HG03354 (cell line): ENCODE data around the gene OR6X1.
"Not testable (repeated sequence)": the region's sequence is repeated elsewhere in the genome, so short reads cannot be mapped to it uniquely, and the experiment has no call there.

Source experiments
- ATAC-seq: cut with Tn5 transposase; IDR thresholded peaks from one replicate; pipeline ENCODE4 v1.9.1; 2021; ENCODE audit warnings: mild to moderate bottlenecking; ENCODE audit not compliant: unreplicated experiment, poor library complexity, severe bottlenecking

The OR6X1 gene

DNA sequence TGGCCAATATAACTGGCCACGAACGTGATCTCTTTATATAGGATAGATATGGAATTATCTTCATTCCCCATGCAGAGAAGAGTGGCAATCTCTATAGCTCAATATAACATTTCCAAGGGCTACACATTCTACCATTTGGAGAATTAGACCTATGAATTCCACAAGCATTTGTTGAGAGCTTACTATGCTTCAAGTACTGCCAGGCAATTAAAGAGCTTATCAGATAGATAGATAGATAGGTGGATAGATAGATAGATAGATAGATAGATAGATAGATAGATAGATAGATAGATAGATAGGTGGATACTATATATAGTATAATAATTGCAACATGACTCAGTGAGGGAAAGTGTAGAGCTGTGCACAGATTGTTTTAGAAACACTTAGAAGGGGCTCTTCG is 1.5 kb upstream of the OR6X1 start:
- no peak for ATAC-seq

DNA sequence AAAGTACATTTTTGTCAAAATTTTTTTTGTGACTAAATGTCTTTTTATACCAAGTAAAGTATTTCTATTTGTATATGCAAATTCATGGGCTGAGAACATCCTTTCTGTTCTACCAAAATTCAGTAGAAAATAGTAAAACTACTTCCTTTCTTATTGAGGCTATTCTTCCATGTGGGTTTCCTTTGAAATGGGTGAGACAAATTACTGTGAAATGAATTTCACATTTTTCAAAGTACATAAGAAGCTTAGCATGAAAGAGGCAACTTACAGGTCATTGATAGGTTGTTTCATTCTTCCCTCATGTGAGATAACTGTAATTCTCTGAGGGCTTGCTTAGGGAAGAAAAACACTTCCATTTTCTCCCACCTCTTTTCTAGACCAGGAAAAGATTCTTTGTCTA is 1.0 kb upstream of the OR6X1 start:
- no peak for ATAC-seq

DNA sequence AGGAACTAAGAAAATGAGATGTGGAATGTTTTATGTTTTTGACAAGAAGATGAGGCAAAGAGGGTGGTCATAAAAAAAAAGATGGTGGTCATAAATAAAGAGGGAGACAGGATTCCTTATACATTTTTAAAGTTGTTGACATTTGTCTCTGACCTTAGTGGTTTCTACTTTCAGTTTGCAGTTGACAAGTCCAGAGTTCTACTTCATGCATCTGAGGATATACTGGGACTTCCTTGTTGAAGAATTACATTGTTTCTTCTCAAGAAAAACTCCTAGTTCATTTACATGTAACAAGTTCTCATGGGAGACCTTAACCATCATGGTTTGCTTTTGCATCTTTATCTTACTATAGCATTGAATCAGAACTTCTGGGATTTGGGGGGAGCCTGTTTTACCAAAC is 1.2 kb downstream of the OR6X1 start:
- no peak for ATAC-seq

DNA sequence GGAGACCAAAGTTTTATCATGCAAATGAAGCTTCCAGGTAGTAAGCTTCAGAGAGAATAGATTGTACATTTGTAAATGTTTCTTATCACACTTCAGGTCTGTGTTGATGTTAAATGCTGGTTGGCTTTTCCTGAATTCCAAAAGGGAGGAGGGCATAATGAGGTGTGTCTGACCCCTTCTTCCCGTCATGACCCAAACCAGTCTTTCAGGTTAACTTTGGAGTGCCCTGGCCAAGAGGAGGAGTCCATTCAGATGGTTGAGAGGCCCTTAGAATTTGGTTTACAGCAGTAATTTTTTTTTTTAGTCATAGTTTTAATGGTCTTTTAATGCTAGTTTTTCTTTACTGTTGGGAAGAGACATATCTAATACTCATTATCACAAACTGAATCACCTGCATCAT is 2.5 kb downstream of the OR6X1 start:
- ATAC-seq, result no peak

DNA sequence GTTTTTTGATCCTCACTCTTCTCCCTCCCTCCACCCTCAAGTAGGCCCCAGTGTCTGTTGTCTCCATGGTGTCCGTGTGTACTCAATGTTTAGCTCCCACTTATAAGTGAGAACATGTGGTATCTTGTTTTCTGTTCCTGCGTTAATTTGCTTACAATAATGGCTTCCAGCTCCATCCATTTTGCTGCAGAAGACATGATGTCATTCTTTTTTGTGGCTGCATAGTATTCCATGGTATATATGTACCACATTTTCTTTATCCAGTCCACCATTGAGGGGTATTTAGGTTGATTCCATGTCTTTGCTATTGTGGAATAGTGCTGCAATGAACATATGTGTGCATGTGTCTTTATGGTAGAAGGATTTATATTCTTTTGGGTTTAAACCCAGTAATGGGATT is 6.0 kb downstream of the OR6X1 start:
- ATAC-seq, result not testable (repeated sequence)

DNA sequence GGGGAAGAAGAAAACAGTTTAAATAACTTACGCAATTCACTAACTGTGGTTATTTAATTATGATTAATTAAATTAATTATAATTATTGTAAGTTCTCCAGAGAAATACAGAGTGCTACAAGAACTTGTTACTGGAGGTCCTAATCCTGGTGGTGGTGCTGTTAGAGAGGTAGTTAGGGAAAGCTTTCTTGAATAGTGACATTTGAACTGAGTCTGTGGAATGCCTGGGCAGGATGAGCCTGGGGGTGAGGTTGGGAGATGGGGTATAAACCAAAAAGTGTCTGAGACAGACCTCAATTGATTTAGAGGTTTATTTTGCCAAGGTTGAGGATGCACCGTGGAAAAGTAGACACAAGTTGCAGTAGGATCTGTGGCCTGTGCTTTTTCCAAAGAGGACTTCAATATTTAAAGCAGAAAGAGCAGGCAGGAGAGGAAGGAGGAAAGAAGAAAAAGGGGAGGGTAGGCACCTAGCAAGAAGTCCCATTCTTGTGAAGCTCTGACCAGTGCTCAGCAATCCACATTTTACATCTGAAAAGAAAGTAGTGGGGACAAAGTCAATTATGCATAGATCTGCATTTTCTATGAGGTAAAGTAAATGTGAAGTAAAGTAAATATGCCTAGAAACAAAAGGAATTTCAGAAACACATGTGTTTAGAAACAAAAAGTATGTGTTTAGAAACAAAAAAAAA is 8.4 kb downstream of the OR6X1 start:
- no peak for ATAC-seq

DNA sequence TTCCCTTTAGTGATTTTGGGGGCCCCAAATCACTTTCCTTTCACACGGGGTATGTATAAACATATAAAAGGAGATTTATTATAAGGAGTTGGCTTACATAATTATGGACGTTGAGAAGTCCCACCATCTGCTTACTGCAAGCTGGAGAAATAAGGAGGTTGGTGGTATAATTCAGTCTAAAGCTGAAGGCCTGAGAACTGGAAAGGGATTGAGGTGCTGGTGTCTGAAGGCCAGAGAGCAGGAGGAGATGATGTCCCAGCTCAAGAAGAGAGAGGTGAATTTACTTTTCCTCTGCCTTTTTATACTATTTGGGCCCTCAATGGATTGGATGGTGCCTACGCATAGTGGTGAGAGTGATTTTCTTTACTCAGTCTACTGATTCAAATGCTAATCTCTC is 11.6 kb downstream of the OR6X1 start:
- ATAC-seq, result no peak

DNA sequence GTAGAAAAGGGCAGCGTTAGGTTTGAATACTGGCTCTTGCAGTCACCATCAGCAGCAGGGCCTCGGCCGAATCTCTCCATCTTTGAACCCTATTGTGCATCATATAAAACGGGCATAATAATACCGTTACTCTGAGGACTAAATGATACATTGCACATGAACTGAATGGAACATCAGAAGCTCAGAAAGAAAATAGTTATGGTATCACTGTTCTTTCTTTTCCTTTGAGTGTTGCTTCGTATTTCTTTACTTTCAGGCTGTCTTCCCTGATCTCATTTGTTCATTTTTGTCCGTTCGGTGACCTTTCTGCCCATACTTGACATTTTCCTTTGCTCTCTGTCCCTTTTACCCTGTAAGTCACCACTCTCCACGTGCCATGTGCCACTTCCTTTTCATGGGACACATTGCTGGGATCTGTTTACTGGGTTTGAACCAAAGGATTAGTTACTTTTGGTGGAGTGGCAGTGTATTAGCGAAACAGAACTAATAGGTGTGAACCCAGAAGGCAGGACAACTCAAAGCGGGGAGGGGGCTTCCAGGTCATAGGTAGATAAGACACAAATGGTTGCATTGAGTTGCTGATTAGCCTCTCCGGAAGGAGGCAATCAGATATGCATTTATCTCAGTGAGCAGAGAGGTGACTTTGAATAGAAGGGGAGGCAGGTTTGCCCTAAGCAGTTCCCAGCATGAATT is 12.1 kb downstream of the OR6X1 start:
- peak; percentile 4 for ATAC-seq

DNA sequence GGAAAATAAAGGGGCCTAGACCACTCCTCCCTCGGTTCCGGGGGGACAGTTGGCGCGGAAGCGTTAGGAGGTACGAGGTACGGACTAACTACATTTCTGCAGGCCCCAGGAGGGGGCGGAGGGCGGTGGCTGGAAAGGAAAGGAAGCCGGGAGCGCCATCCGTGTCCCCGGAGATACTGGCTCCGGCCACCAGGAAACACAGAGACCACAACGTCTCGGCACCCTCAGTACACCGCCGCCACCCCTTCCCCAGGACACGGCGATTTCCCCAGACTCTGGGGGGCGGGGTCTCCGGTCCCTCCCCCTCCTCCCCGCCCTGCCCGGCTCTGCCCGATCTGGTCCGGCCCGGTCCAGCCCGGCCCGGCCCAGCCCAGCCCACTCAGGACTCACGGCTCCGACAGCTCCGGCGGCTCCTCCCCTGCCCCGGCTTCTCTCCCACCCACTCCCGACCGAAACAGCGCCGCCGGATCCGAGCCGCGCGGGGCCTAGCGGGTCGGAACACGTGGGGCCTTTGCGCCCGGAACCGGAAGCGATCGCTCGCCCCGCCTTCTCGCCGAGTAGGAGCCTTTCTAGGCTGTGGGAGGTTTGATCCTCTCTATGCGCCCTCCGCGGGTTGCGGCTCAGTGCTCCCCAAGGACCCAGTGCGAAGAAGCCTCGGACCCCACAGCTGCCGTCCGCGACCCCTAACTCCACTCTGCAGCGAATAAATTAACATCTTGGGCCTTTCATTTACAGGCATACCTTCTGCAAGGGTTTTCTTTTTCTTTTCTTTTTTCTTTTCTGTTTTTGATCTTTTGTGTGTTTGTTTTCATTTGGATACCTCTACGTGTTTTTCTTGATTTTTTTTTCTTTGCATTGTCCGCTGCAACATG is 12.9 kb downstream of the OR6X1 start, which contains the start of gene ZNF202:
TSS of gene ZNF202 (minus strand) at position 502 of the 872 bp plus-strand sequence. CDS start 10,772 bp downstream, outside the sequence.
- ATAC-seq, result peak; percentile 99

DNA sequence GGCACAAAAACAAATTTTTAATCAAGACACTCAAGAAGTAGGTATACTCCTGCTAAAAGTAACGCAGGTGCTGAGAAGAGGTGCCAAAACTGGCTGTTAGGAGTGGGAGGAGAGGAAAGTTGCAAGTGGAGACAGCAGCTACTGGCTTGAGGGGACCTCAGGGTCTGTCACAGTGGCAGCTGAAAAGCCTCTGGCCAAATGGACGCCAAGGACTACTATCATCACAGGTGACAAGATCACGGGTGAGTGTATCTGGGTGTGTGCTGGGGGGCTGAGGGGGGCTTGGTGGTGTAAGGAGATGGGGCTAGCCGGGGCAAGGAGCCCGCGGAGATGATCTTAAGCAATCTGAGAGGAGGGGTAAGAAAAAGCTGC is 13.5 kb downstream of the OR6X1 start:
- ATAC-seq, result peak; percentile 3

DNA sequence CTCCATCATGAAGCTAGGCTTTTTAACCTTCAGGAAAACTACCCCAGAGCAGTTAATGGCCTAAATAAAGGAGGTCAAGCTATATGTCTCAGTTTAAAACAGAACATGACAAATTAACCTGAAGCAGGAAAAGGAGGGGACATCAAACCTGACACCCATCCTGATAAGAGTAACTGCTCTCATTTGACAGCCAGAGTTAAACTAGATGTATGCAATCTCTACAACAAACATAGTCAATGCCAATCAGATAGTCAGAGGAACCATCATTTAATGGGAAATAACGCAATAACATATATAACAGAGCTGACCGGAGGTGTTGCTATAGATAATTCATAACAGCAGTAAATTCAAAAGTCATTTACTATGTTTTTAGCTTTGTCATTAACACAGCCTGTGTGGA is 15.9 kb downstream of the OR6X1 start:
- ATAC-seq, result no peak

DNA sequence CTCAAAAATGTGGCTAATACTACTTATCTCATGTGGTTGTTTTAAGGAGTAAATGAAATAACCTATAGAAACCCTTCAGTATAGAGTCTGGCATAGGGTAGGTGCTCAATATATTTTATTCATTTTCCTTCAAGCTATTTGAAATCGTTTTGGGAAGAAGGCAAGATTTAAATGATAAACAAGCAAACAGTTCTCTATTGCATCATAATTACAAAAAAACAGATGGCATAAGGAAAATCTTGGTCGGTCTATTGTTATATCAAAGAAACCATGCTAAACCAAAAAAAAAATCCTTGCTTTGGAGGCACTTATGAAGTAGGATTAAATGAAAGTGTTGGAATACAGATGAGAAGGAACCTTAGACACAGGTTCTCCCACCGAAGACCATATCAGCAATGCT is 17.5 kb downstream of the OR6X1 start:
- no peak for ATAC-seq

DNA sequence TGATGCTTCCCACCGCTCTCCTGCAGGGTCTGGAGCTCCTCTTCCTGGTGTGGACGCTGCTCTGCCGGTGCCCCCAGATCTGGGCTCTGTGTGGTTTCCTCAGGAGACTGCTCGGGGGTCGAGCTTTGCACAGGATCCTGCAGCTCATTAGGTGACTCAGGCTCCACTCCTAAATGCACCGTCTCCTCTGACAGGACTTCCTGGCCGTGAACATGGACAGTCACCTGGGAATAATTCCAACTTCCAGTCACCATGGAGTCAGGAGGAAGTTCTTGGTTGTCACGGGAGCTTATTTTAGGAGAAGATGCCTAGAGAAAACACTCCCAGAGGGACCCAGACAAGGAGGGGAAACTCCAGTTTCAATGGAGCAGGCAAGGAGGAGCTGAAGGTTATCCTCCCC is 24.7 kb downstream of the OR6X1 start:
- ATAC-seq, result no peak

DNA sequence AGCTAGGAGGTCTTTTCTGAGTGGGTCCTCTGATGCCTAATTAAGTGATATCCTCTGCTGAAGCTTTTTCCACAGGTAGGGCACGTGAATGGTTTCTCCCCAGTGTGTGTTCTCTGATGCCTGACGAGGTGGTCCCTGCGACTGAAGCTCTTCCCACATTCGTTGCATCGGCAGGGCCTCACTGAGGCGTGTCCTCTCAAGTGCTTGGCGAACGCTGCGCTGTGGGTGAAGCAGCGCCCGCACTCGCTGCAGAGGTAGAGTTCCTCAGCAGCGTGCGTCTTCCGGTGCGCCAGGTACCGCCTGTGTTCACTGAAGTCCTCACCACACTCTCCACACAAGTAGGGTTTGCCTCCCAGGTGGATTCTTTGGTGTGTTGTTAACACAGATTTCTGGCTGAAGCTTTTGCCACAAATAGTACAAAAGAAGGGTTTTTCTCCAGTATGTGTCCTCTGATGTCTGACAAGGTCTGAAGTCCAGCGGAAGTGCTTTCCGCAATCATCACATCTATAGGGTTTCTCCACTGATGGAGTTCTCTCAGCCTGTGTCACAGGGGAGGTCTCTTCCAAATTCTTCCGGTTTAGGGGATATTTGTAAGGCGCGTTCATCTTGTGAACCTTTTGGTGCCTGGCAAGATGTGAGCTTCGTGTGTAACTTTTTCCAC is 28.2 kb downstream of the OR6X1 start:
- no peak for ATAC-seq

DNA sequence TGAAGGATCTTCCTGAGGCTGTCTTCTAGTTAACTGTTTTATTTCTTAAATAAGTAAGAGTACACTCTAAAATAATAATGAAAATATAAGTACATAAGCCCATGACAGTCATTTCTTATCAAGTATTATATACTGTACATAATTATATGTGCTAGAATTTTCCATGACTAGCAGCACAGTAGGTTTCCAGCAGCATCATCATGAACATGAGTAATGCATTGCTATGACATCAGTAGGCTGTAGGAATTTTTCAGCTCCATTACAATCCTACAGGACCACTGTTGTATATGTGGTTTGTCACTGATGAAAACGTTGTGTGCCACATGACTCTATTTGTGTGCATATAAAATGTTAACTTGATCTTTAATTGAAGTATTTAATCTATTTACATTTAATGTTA is 34.9 kb downstream of the OR6X1 start:
- no peak for ATAC-seq

DNA sequence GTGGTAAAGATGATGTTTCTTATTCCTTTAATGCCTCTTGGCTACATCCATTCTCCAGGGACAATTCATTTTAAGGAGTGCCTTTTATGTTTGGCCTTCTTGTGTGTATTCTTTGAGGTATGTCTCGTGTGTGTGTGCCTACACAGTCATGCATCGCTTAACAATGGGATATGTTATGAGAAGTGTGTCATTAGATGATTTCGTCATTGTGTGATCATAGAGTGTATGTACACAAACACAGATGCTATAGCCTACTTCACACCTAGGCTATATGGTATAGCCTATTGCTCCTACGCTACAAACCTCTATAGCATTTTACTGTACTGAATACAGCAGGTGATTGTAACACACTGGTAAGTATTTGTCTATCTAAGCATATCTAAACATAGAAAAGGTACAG is 35.8 kb downstream of the OR6X1 start:
- ATAC-seq, result no peak

DNA sequence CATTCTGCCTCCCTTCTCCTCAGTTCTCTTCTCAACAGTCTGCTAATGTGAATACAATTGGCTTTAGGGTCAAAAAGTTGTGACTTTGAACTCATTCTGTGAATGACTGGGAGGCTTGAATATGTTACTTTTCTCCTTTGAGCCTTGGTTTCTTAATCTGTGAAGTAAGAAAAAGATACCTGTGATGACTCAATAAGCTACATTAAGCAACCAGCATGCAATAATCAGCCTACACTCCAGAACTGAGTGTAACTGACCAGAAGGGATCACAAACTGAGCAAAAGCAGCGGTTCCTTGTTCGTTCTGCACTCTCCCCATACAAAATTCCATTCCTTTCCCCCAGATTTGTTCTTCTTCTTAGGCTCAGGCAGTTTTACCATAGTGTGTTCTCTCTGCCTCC is 36.3 kb downstream of the OR6X1 start:
- ATAC-seq, result no peak

DNA sequence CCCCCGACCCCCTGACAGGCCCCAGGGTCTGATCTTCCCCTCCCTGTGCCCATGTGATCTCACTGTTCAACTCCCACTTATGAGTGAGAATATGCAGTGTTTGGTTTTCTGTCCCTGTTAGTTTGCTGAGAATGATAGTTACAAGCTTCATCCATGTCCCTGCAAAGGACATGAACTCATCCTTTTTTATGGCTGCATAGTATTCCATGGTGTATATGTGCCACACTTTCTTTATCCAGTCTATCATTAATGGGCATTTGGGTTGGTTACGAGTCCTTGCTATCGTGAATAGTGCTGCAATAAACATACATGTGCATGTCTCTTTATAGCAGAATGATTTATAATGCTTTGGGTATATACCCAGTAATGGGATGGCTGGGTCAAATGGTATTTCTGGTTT is 41.7 kb downstream of the OR6X1 start:
- ATAC-seq, result not testable (repeated sequence)

DNA sequence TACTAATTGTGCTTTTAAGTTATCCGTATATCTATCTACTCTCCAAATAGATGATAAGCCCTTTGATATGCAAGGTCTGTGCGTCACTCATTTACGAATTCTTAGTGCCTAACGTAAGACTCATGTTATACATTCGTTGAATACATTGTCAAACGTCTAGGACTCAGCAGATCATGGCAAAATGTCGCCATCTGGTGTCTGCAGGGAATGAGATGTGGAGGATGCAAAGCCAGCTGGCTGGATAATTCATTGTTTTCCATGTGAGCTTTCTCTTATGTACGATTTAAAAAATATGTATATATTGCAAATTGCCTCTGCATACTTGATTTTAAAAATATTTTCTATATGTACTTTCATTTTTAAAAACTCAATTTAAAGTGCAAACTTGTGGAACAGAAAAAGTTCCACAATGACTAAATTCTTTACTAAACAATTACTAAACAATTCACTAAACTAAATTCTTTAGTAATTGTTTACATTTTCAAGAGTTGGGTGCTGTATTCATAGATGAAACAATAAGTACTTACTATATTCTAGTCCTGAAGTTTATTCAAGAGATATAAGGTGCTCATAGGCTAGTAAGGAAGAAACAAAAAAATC is 46.6 kb downstream of the OR6X1 start:
- no peak for ATAC-seq

DNA sequence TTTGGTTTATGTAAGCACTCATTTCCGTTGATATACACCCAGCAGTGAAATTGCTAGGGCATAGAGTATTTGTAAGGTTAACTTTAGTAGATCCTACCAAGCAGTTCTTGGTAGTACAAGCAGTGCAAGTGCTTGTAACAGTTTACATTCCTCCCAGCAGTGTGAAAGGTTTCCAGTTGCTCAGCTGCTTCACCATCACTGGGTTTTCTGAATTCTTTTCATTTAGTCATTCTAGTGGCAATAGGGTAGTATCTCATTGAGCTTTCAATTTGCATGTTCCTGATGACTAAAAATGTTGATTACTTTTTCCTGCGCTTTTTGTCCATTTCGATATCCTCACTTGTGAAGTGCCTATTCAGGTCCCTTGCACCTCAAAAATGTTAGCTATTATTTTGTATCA is 47.1 kb downstream of the OR6X1 start:
- ATAC-seq, result no peak
